ENCODE data around the gene DCHS1.

Gene DCHS1

GRCh38 chr11:6648501-6648900 lies 7.1 kb downstream of the DCHS1 start:
- Histone ChIP-seq H3K27me3 (ENCODE audit: insufficient read depth, low read depth, severe bottlenecking) (no peaks in the 10 kb centered on the region), H3K9me3 (ENCODE audit: severe bottlenecking) (no peaks in the 10 kb centered on the region), H3K4me3 (ENCODE audit: low read depth, low read length) (no peak overlapping the region), H3K36me3 (peaks cover 8% of the 10 kb centered on the region), H3K27ac (no peak overlapping the region)
- no peak for DNase-seq
- TF ChIP-seq CTCF (IDR thresholded peaks at IDR 0.05; ENCODE audit: low read depth, low read length), result no peak

GRCh38 chr11:6647836-6648235 lies 7.8 kb downstream of the DCHS1 start:
- no peak overlapping the region for H3K27ac ChIP-seq
- no peak overlapping the region for H3K4me3 ChIP-seq (ENCODE audit: low read depth, low read length)
- H3K27me3 ChIP-seq (ENCODE audit: insufficient read depth, low read depth, severe bottlenecking), result no peaks in the 10 kb centered on the region
- no peak for TF ChIP-seq CTCF (IDR thresholded peaks at IDR 0.05; ENCODE audit: low read depth, low read length)
- H3K9me3 ChIP-seq (ENCODE audit: severe bottlenecking), result no peaks in the 10 kb centered on the region
- DNase-seq, result no peak
- peaks cover 8% of the 10 kb centered on the region for H3K36me3 ChIP-seq

GRCh38 chr11:6646918-6647679 lies 8.5 kb downstream of the DCHS1 start:
- TF ChIP-seq CTCF (IDR thresholded peaks at IDR 0.05; ENCODE audit: low read depth, low read length), result no peak
- DNase-seq, result no peak
- Histone ChIP-seq H3K27ac (no peak overlapping the region), H3K27me3 (ENCODE audit: insufficient read depth, low read depth, severe bottlenecking) (no peaks in the 10 kb centered on the region), H3K9me3 (ENCODE audit: severe bottlenecking) (no peaks in the 10 kb centered on the region), H3K4me3 (ENCODE audit: low read depth, low read length) (no peak overlapping the region), H3K36me3 (peaks cover 8% of the 10 kb centered on the region)

GRCh38 chr11:6646576-6646917 lies 9.1 kb downstream of the DCHS1 start:
- no peak for DNase-seq
- H3K9me3 ChIP-seq (ENCODE audit: severe bottlenecking), result no peaks in the 10 kb centered on the region
- peaks cover 8% of the 10 kb centered on the region for H3K36me3 ChIP-seq
- TF ChIP-seq CTCF (IDR thresholded peaks at IDR 0.05; ENCODE audit: low read depth, low read length), result no peak
- no peak overlapping the region for H3K27ac ChIP-seq
- H3K4me3 ChIP-seq (ENCODE audit: low read depth, low read length), result no peak overlapping the region
- no peaks in the 10 kb centered on the region for H3K27me3 ChIP-seq (ENCODE audit: insufficient read depth, low read depth, severe bottlenecking)

- no peak overlapping the region for H3K27ac ChIP-seq
Measured at GRCh38 chr11:6646071-6646470, 9.5 kb downstream of the DCHS1 start.

More at GRCh38 chr11:6646071-6646470, 9.5 kb downstream of the DCHS1 start:
- no peak overlapping the region for H3K4me3 ChIP-seq (ENCODE audit: low read depth, low read length)
- peaks cover 9% of the 10 kb centered on the region for H3K36me3 ChIP-seq
- TF ChIP-seq CTCF (IDR thresholded peaks at IDR 0.05; ENCODE audit: low read depth, low read length), result no peak
- H3K27me3 ChIP-seq (ENCODE audit: insufficient read depth, low read depth, severe bottlenecking), result no peaks in the 10 kb centered on the region
- no peaks in the 10 kb centered on the region for H3K9me3 ChIP-seq (ENCODE audit: severe bottlenecking)
- no peak for DNase-seq
